NB4 (cell line): ENCODE measurements around the gene GGTA1.
A peak's percentile ranks its signal among the peaks of the same experiment; 100 is the strongest.

Experiments
- DNase-seq: peaks from one replicate; pipeline ENCODE4 v3.0.0; 2010; ENCODE audit warnings: low read depth
- H3K4me3 ChIP-seq: one replicate; pipeline ENCODE4 v1.5.1; 2011; ENCODE audit warnings: mild to moderate bottlenecking, low read depth, low read length, moderate library complexity
- CTCF ChIP-seq: IDR thresholded peaks from one replicate; pipeline ENCODE4 v1.5.1; 2012; ENCODE audit warnings: low read depth, low read length
- MYC ChIP-seq: IDR thresholded peaks from 2 replicates; pipeline ENCODE4 v1.6.1; 2011; ENCODE audit warnings: low read depth, low read length
- POLR2A ChIP-seq: IDR thresholded peaks from 2 replicates; pipeline ENCODE4 v1.6.1; 2011; ENCODE audit warnings: mild to moderate bottlenecking; ENCODE audit not compliant: insufficient read length; ENCODE audit errors: extremely low read depth
- TF ChIP-seq, protein P1 (sequence below): IDR thresholded peaks from 2 replicates; pipeline ENCODE4 v1.6.1; 2011; ENCODE audit warnings: low read depth, low read length

Gene GGTA1

DNA sequence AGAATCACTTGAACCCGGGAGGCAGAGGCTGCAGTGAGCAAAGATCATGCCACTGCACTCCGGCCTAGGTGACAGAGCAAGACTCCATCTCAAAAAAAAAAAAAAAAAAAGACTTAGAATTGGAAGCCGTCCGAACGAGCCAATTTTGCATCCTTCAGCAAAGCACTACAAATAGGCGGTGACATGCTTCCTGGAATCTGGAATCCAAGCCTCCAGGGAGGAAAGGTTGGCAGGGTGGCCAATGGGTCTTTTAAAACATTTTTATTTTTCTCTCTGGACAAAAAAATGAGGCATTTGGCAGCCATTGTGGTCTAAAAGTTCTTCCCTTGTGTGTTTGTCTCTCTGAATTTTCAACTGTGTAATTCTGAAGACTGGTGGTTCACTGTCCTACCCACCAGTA is 26.4 kb downstream of the GGTA1 start:
- no peak for DNase-seq
- TF ChIP-seq CTCF, result no peak
- TF ChIP-seq MYC, result no peak
- TF ChIP-seq, protein P1, sequence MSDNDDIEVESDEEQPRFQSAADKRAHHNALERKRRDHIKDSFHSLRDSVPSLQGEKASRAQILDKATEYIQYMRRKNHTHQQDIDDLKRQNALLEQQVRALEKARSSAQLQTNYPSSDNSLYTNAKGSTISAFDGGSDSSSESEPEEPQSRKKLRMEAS, result no peak
- no peak for TF ChIP-seq POLR2A
- H3K4me3 ChIP-seq, result no peak overlapping the region

- H3K4me3 ChIP-seq, result no peak overlapping the region
- no peak for TF ChIP-seq CTCF
- no peak for TF ChIP-seq POLR2A
- no peak for TF ChIP-seq MYC
- TF ChIP-seq, protein P1, result no peak
- DNase-seq, result no peak
These were observed 27.2 kb downstream of the GGTA1 start for GRCh38 chr9:121472446-121472845.

- no peak for DNase-seq
- TF ChIP-seq, protein P1, result no peak
- TF ChIP-seq POLR2A (no peak), CTCF (no peak), MYC (no peak)
- no peak overlapping the region for H3K4me3 ChIP-seq
These were observed 33.5 kb downstream of the GGTA1 start for GRCh38 chr9:121466142-121466541.

- H3K4me3 ChIP-seq, result no peak overlapping the region
- TF ChIP-seq POLR2A (no peak), CTCF (no peak), MYC (no peak)
- TF ChIP-seq, protein P1, result no peak
- no peak for DNase-seq
These were observed 34.7 kb downstream of the GGTA1 start for GRCh38 chr9:121464968-121465367.

- TF ChIP-seq, protein P1, result no peak
- TF ChIP-seq MYC, result no peak
- TF ChIP-seq POLR2A, result no peak
- peak; percentile 75 for TF ChIP-seq CTCF
- peak; percentile 44 for DNase-seq
- H3K4me3 ChIP-seq, result no peak overlapping the region
These were observed 36.4 kb downstream of the GGTA1 start for GRCh38 chr9:121463026-121463807.
